Measurements from ENCODE around the gene WAS.
"Not testable (repeated sequence)": the region's sequence is repeated elsewhere in the genome, so short reads cannot be mapped to it uniquely, and the experiment has no call there.

WAS gene

DNA sequence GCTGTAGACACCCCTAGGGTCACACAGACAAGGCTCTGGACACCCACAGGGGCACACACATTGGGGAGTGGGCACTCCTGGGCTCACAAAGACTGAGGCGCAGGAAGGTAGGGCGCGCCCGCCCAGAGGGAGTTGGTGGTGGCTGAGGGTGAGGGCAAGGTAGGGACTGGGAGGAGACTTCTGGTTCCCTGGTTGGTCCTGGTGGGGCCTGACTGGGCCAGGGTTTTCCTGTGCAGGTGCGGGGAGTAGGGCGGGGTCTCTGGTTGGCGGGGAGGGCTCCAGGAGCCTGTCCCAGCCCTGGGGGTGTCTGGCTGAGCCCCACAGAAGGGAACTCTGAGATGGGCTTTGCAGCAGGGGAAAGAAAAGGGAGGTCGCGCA is 6.7 kb upstream of the WAS start:
- Histone ChIP-seq H3K4ac (ENCODE audit: low read length) (no peak overlapping the region), H3K18ac (ENCODE audit: low read length) (peak overlapping the region; percentile 57), H3K36me3 (replicated peaks in 1 of 2; ENCODE audit: control insufficient read depth in 2 of 2, insufficient read depth in 2 of 2, low read length in 2 of 2) (no peaks in the 10 kb centered on the region), H3K79me1 (ENCODE audit: low read depth, low read length) (no peaks in the 10 kb centered on the region), H3K9ac (ENCODE audit: low read depth, low read length, poor library complexity) (peak overlapping the region; percentile 84), H2BK12ac (ENCODE audit: low read length) (no peak overlapping the region), H2AK5ac (ENCODE audit: low read depth, low read length) (no peak overlapping the region), H2BK15ac (ENCODE audit: low read length) (no peak overlapping the region), H2AFZ (ENCODE audit: low read length) (peak overlapping the region; percentile 64), H3K4me3 (ENCODE audit: low read length in 2 of 2) (peak overlapping the region; percentile 89 to 95), H3K4me1 (ENCODE audit: control insufficient read depth in 2 of 2, insufficient read depth in 1 of 2, low read depth in 1 of 2, low read length in 2 of 2) (peaks cover 2 to 15% of the 10 kb centered on the region in 2 donors), H3K9me3 (replicated peaks in 1 of 2; ENCODE audit: control insufficient read depth in 2 of 2, insufficient read depth in 1 of 2, low read depth in 1 of 2, low read length in 2 of 2) (no peaks in the 10 kb centered on the region), H2BK120ac (ENCODE audit: low read depth, low read length) (no peak overlapping the region), H3K4me2 (ENCODE audit: insufficient read depth, low read length, poor library complexity, severe bottlenecking) (peak overlapping the region; percentile 52), H4K91ac (ENCODE audit: low read depth, low read length, poor library complexity) (no peak overlapping the region), H3K23ac (ENCODE audit: low read depth, low read length, poor library complexity) (no peak overlapping the region), H3K14ac (ENCODE audit: low read length) (no peak overlapping the region), H3K27ac (replicated peaks; ENCODE audit: low read length) (no peak overlapping the region), H3K27me3 (ENCODE audit: control insufficient read depth in 3 of 3, insufficient read depth in 3 of 3, low read depth in 1 of 3, low read length in 3 of 3) (no peaks in the 10 kb centered on the region), H2BK5ac (ENCODE audit: low read length) (no peak overlapping the region), H4K8ac (ENCODE audit: low read depth, low read length) (no peak overlapping the region)
- no peak for DNase-seq (ENCODE audit: low spot score)
- WGBS, 2 donors (ENCODE audit: extremely low coverage in 2 of 2, insufficient read length in 2 of 2, insufficient replicate concordance in 1 of 2) = no CpG with 5 or more reads among the region's 9 CpGs

DNA sequence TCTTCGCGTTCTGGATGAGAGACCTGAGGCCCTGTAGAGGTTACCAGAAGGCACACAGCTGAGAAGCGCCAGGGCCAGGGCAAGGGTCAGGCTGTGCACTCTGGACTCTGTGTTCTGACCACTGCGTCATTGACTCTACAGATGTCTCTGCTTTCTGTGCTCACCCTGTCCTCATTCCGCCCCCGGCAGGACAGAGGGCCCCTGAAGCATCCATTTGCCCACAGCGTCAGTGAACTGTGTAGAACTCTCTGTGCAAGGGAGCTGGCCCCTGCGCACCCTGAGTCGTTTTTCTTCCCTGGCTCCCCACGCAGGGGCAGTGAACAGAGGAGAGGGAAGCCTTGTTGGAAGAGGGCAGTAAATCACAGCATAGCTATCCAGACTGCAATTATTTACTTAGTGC is 6.1 kb upstream of the WAS start:
- Histone ChIP-seq H3K36me3 (replicated peaks in 1 of 2; ENCODE audit: control insufficient read depth in 2 of 2, insufficient read depth in 2 of 2, low read length in 2 of 2) (no peaks in the 10 kb centered on the region), H2BK120ac (ENCODE audit: low read depth, low read length) (no peak overlapping the region), H3K27me3 (ENCODE audit: control insufficient read depth in 3 of 3, insufficient read depth in 3 of 3, low read depth in 1 of 3, low read length in 3 of 3) (no peaks in the 10 kb centered on the region), H3K4me3 (ENCODE audit: low read length in 2 of 2) (peak overlapping the region in 1 of 2 donors; percentile 89), H3K18ac (ENCODE audit: low read length) (no peak overlapping the region), H3K4ac (ENCODE audit: low read length) (no peak overlapping the region), H2BK5ac (ENCODE audit: low read length) (no peak overlapping the region), H2AFZ (ENCODE audit: low read length) (no peak overlapping the region), H3K23ac (ENCODE audit: low read depth, low read length, poor library complexity) (no peak overlapping the region), H4K8ac (ENCODE audit: low read depth, low read length) (no peak overlapping the region), H3K4me2 (ENCODE audit: insufficient read depth, low read length, poor library complexity, severe bottlenecking) (no peak overlapping the region), H4K91ac (ENCODE audit: low read depth, low read length, poor library complexity) (no peak overlapping the region), H3K4me1 (ENCODE audit: control insufficient read depth in 2 of 2, insufficient read depth in 1 of 2, low read depth in 1 of 2, low read length in 2 of 2) (peaks cover 2 to 15% of the 10 kb centered on the region in 2 donors), H2BK15ac (ENCODE audit: low read length) (no peak overlapping the region), H3K14ac (ENCODE audit: low read length) (no peak overlapping the region), H3K79me1 (ENCODE audit: low read depth, low read length) (no peaks in the 10 kb centered on the region), H2AK5ac (ENCODE audit: low read depth, low read length) (no peak overlapping the region), H3K9me3 (replicated peaks in 1 of 2; ENCODE audit: control insufficient read depth in 2 of 2, insufficient read depth in 1 of 2, low read depth in 1 of 2, low read length in 2 of 2) (no peaks in the 10 kb centered on the region), H3K27ac (replicated peaks; ENCODE audit: low read length) (no peak overlapping the region), H3K9ac (ENCODE audit: low read depth, low read length, poor library complexity) (no peak overlapping the region), H2BK12ac (ENCODE audit: low read length) (no peak overlapping the region)
- DNase-seq (ENCODE audit: low spot score) = no peak
- no CpG with 5 or more reads among the region's 10 CpGs for WGBS, 2 donors (ENCODE audit: extremely low coverage in 2 of 2, insufficient read length in 2 of 2, insufficient replicate concordance in 1 of 2)

GRCh38 chrX:48680467-48680866 is 3.1 kb upstream of the WAS start:
- H3K4me1 ChIP-seq (ENCODE audit: control insufficient read depth in 2 of 2, insufficient read depth in 1 of 2, low read depth in 1 of 2, low read length in 2 of 2) = peaks cover 0 to 15% of the 10 kb centered on the region in 2 donors
- not testable (repeated sequence) for H3K18ac ChIP-seq (ENCODE audit: low read length); H2AFZ ChIP-seq (ENCODE audit: low read length); H3K9me3 ChIP-seq (replicated peaks in 1 of 2; ENCODE audit: control insufficient read depth in 2 of 2, insufficient read depth in 1 of 2, low read depth in 1 of 2, low read length in 2 of 2); H4K8ac ChIP-seq (ENCODE audit: low read depth, low read length); H2BK15ac ChIP-seq (ENCODE audit: low read length); H3K9ac ChIP-seq (ENCODE audit: low read depth, low read length, poor library complexity); H3K36me3 ChIP-seq (replicated peaks in 1 of 2; ENCODE audit: control insufficient read depth in 2 of 2, insufficient read depth in 2 of 2, low read length in 2 of 2); DNase-seq (ENCODE audit: low spot score); H3K4me2 ChIP-seq (ENCODE audit: insufficient read depth, low read length, poor library complexity, severe bottlenecking); H3K4ac ChIP-seq (ENCODE audit: low read length); H3K4me3 ChIP-seq (ENCODE audit: low read length in 2 of 2); H2AK5ac ChIP-seq (ENCODE audit: low read depth, low read length); H2BK5ac ChIP-seq (ENCODE audit: low read length); H3K27me3 ChIP-seq (ENCODE audit: control insufficient read depth in 3 of 3, insufficient read depth in 3 of 3, low read depth in 1 of 3, low read length in 3 of 3); H2BK120ac ChIP-seq (ENCODE audit: low read depth, low read length); H4K91ac ChIP-seq (ENCODE audit: low read depth, low read length, poor library complexity); H3K23ac ChIP-seq (ENCODE audit: low read depth, low read length, poor library complexity); H3K79me1 ChIP-seq (ENCODE audit: low read depth, low read length); H2BK12ac ChIP-seq (ENCODE audit: low read length); H3K14ac ChIP-seq (ENCODE audit: low read length); H3K27ac ChIP-seq (replicated peaks; ENCODE audit: low read length)
- no CpG with 5 or more reads among the region's 2 CpGs for WGBS, 2 donors (ENCODE audit: extremely low coverage in 2 of 2, insufficient read length in 2 of 2, insufficient replicate concordance in 1 of 2)

GRCh38 chrX:48680925-48681324 is 2.7 kb upstream of the WAS start:
- H3K4ac ChIP-seq (ENCODE audit: low read length); H3K9me3 ChIP-seq (replicated peaks in 1 of 2; ENCODE audit: control insufficient read depth in 2 of 2, insufficient read depth in 1 of 2, low read depth in 1 of 2, low read length in 2 of 2); H2BK12ac ChIP-seq (ENCODE audit: low read length); H4K8ac ChIP-seq (ENCODE audit: low read depth, low read length); H3K9ac ChIP-seq (ENCODE audit: low read depth, low read length, poor library complexity); H3K23ac ChIP-seq (ENCODE audit: low read depth, low read length, poor library complexity); H2AFZ ChIP-seq (ENCODE audit: low read length); H3K4me3 ChIP-seq (ENCODE audit: low read length in 2 of 2); H3K79me1 ChIP-seq (ENCODE audit: low read depth, low read length); H3K36me3 ChIP-seq (replicated peaks in 1 of 2; ENCODE audit: control insufficient read depth in 2 of 2, insufficient read depth in 2 of 2, low read length in 2 of 2); H3K4me2 ChIP-seq (ENCODE audit: insufficient read depth, low read length, poor library complexity, severe bottlenecking); H2AK5ac ChIP-seq (ENCODE audit: low read depth, low read length); H3K27ac ChIP-seq (replicated peaks; ENCODE audit: low read length); H3K27me3 ChIP-seq (ENCODE audit: control insufficient read depth in 3 of 3, insufficient read depth in 3 of 3, low read depth in 1 of 3, low read length in 3 of 3); H3K18ac ChIP-seq (ENCODE audit: low read length); H2BK15ac ChIP-seq (ENCODE audit: low read length); H2BK5ac ChIP-seq (ENCODE audit: low read length); H4K91ac ChIP-seq (ENCODE audit: low read depth, low read length, poor library complexity); DNase-seq (ENCODE audit: low spot score); H3K14ac ChIP-seq (ENCODE audit: low read length); H2BK120ac ChIP-seq (ENCODE audit: low read depth, low read length): not testable (repeated sequence)
- peaks cover 0 to 15% of the 10 kb centered on the region in 2 donors for H3K4me1 ChIP-seq (ENCODE audit: control insufficient read depth in 2 of 2, insufficient read depth in 1 of 2, low read depth in 1 of 2, low read length in 2 of 2)
- WGBS, 2 donors (ENCODE audit: extremely low coverage in 2 of 2, insufficient read length in 2 of 2, insufficient replicate concordance in 1 of 2) = no CpG with 5 or more reads among the region's 6 CpGs
